ENCODE results near the gene OR5AK2. TPM values are rescaled to one million over a fixed set of nuclear protein-coding genes. Genes with fewer than 3 reads are reported as not detected.

Gene OR5AK2
- total and polyA plus RNA-seq, 4 experiments from 2014 or later, result not detected

DNA sequence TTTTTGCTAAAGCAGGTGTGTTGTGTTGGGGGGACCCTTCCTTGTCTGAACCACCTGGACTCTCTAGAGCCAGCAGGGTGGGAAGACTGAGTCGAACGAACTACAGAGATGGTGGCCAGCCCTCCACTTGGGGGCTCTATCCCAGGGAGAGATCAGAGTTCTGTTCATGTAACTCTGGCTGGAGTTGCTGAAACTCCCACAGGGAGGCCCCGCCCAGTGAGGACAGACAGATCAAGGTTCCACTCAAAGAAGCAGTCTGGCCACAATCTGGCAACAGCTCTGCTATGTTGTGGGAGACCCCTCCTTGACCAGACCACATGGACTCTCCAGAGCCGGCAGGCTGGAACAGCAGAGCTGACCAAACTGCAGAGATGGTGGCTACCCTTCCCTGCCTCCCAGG lies 20.2 kb upstream of the OR5AK2 start:
- H3K4me1 Mint-ChIP-seq, result no peaks in the 10 kb centered on the region
- Histone ChIP-seq H3K4me3 (ENCODE audit: low read length in 2 of 2) (no peak overlapping the region), H3K27me3 (ENCODE audit: insufficient read depth, low read length) (no peaks in the 10 kb centered on the region), H3K9me3 (ENCODE audit: control insufficient read depth in 1 of 2, low read length in 2 of 2) (no peaks in the 10 kb centered on the region), H3K4me1 (ENCODE audit: insufficient read depth, low read length) (no peaks in the 10 kb centered on the region), H3K27ac (ENCODE audit: low read depth, low read length) (no peak overlapping the region), H3K36me3 (ENCODE audit: insufficient read depth, low read length) (no peaks in the 10 kb centered on the region)
- ChIA-PET CTCF (ENCODE audit: partially characterized antibody) (no interaction called here), POLR2A (ENCODE audit: partially characterized antibody) (no interaction called here)
- H3K4me3 Mint-ChIP-seq, result no peak overlapping the region
- no peak for DNase-seq
- H3K27ac Mint-ChIP-seq, result no peak overlapping the region
- no peaks in the 10 kb centered on the region for H3K27me3 Mint-ChIP-seq
- intact Hi-C loops (cut with micrococcal nuclease), result no loop called here
- H3K36me3 Mint-ChIP-seq, result no peaks in the 10 kb centered on the region
- peaks cover 5 to 18% (median 10%) of the 10 kb centered on the region in 8 donors for H3K9me3 Mint-ChIP-seq

DNA sequence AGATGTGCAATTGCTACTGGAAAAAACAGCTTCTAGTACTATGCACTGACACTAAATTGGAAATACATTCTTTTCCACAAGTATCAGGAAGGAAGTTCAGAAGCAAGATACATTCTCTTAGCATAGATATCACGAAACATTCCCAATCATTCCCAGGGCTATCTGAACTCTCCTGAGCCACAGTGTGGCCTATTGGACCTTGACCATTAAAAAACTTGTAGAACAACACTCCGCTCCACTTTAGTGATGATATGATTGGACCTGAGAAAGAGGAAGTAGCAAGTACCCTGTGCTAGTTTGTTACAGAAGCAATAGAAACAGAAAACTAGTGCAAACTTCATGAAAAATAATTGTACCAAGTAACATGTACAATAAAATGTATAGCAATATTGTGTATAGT lies 11.4 kb upstream of the OR5AK2 start:
- Mint-ChIP-seq H3K27ac (no peak overlapping the region), H3K4me1 (no peaks in the 10 kb centered on the region), H3K27me3 (no peaks in the 10 kb centered on the region), H3K9me3 (peaks cover 0 to 5% (median 0%) of the 10 kb centered on the region in 8 donors), H3K4me3 (no peak overlapping the region), H3K36me3 (no peaks in the 10 kb centered on the region)
- Histone ChIP-seq H3K36me3 (ENCODE audit: insufficient read depth, low read length) (no peaks in the 10 kb centered on the region), H3K27me3 (ENCODE audit: insufficient read depth, low read length) (no peaks in the 10 kb centered on the region), H3K4me3 (ENCODE audit: low read length in 2 of 2) (no peak overlapping the region), H3K27ac (ENCODE audit: low read depth, low read length) (no peak overlapping the region), H3K9me3 (ENCODE audit: control insufficient read depth in 1 of 2, low read length in 2 of 2) (no peaks in the 10 kb centered on the region), H3K4me1 (ENCODE audit: insufficient read depth, low read length) (no peaks in the 10 kb centered on the region)
- DNase-seq, result no peak
- ChIA-PET CTCF (ENCODE audit: partially characterized antibody) (no interaction called here), POLR2A (ENCODE audit: partially characterized antibody) (no interaction called here)
- intact Hi-C loops (cut with micrococcal nuclease), result no loop called here

DNA sequence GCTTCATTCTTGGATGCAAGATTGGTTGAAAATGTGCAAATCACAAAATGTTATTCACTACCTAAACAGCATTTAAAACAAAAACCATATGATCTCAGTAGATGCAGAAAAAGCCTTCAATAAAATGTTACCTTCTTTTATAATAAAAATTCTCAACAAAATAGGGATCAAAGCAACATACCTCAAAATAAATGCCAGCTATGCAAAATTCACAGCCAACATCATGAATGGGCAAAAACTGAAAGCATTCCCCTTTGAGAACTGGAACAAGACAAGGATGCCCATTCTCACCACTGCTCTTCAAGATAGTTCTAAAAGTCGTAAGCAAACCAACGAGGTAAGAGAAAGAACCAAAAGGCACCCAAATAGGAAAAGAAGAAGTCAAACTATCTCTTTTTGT lies 2.0 kb downstream of the OR5AK2 start:
- H3K36me3 ChIP-seq (ENCODE audit: insufficient read depth, low read length), result no peaks in the 10 kb centered on the region
- no peaks in the 10 kb centered on the region for H3K27me3 ChIP-seq (ENCODE audit: insufficient read depth, low read length)
- intact Hi-C loops (cut with micrococcal nuclease), result no loop called here
- H3K9me3 ChIP-seq (ENCODE audit: control insufficient read depth in 1 of 2, low read length in 2 of 2), result peaks cover 0 to 3% of the 10 kb centered on the region in 2 donors
- Mint-ChIP-seq H3K4me1 (peaks cover 0 to 2% (median 0%) of the 10 kb centered on the region in 4 donors), H3K9me3 (peaks cover 0 to 38% (median 23%) of the 10 kb centered on the region in 8 donors), H3K27me3 (no peaks in the 10 kb centered on the region), H3K27ac (no peak overlapping the region), H3K36me3 (no peaks in the 10 kb centered on the region), H3K4me3 (no peak overlapping the region)
- no peaks in the 10 kb centered on the region for H3K4me1 ChIP-seq (ENCODE audit: insufficient read depth, low read length)
- ChIA-PET CTCF (ENCODE audit: partially characterized antibody) (no interaction called here), POLR2A (ENCODE audit: partially characterized antibody) (no interaction called here)
- DNase-seq, result no peak
- H3K27ac ChIP-seq (ENCODE audit: low read depth, low read length), result no peak overlapping the region
- no peak overlapping the region for H3K4me3 ChIP-seq (ENCODE audit: low read length in 2 of 2)

DNA sequence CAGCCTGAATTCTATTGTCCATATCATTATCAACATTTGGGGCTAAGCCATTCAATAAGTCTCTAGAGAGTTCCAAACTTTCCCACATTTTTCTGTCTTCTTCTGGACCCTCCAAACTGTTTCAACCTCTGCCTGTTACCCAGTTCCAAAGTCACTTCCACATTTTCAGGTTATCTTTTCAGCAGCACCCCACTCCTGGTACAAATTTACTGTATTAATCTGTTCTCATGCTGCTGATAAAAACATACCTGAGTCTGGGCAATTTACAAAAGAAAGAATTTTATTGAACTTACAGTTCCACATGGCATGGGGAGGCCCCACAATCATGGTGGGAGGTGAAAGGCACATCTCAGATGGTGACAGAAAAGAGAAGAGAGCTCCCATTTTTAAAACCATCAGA lies 5.8 kb downstream of the OR5AK2 start:
- no peaks in the 10 kb centered on the region for H3K27me3 Mint-ChIP-seq

DNA sequence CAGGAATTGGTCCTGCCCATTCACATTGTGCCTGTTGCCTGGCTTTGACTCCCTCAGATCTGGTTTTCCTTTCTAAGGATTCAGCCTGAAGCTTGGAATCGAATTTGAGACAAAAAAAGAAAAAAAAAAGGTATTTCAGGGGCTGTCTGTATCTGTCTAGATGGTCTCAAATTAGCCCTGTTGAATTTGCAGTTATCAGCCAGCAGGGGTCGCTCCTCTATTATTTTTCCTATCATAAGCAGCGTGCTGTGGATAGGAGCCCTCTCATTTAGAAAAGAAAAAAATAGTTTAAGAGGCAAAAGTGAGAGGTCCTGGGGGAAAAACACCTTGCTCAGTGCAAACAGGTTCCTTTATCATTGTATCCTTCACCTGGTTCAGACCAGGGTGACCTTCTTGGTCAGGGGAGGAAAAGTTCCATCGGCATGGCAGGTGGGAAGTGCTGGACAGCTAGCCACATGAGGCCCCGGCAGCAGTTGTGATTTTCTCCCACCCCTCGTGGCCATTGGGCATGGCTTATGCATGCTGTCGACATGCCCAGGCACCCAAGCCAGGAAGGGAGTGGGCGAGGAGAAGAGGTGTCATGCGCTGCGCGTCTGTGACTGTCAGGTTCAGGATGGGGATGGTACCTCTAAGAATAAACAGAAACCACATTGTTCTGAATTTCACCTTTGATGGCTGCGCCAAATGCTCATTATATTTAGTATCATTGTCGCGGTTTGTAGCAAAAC lies 13.1 kb downstream of the OR5AK2 start:
- H3K9me3 ChIP-seq (ENCODE audit: control insufficient read depth in 1 of 2, low read length in 2 of 2), result peaks cover 0 to 4% of the 10 kb centered on the region in 2 donors
- no peak overlapping the region for H3K4me3 ChIP-seq (ENCODE audit: low read length in 2 of 2)
- peaks cover 0 to 17% (median 9%) of the 10 kb centered on the region in 8 donors for H3K9me3 Mint-ChIP-seq
- H3K4me3 Mint-ChIP-seq, result no peak overlapping the region
- H3K27me3 Mint-ChIP-seq, result no peaks in the 10 kb centered on the region
- no peak overlapping the region for H3K27ac Mint-ChIP-seq
- intact Hi-C loops (cut with micrococcal nuclease), result no loop called here
- ChIA-PET CTCF (ENCODE audit: partially characterized antibody) (no interaction called here), POLR2A (ENCODE audit: partially characterized antibody) (no interaction called here)
- no peaks in the 10 kb centered on the region for H3K27me3 ChIP-seq (ENCODE audit: insufficient read depth, low read length)
- H3K4me1 ChIP-seq (ENCODE audit: insufficient read depth, low read length), result no peaks in the 10 kb centered on the region
- no peaks in the 10 kb centered on the region for H3K36me3 Mint-ChIP-seq
- H3K4me1 Mint-ChIP-seq, result no peaks in the 10 kb centered on the region
- no peak for DNase-seq
- H3K36me3 ChIP-seq (ENCODE audit: insufficient read depth, low read length), result no peaks in the 10 kb centered on the region
- no peak overlapping the region for H3K27ac ChIP-seq (ENCODE audit: low read depth, low read length)

More for the DNA sequence above, 5.8 kb downstream of the OR5AK2 start:
- H3K4me1 ChIP-seq (ENCODE audit: insufficient read depth, low read length), result no peaks in the 10 kb centered on the region
- no peak for DNase-seq
- intact Hi-C loops (cut with micrococcal nuclease), result no loop called here
- no peak overlapping the region for H3K27ac ChIP-seq (ENCODE audit: low read depth, low read length)
- no peaks in the 10 kb centered on the region for H3K27me3 ChIP-seq (ENCODE audit: insufficient read depth, low read length)
- Mint-ChIP-seq H3K36me3 (no peaks in the 10 kb centered on the region), H3K9me3 (peaks cover 0 to 50% (median 30%) of the 10 kb centered on the region in 8 donors), H3K27ac (no peak overlapping the region), H3K4me3 (no peak overlapping the region), H3K4me1 (peaks cover 0 to 2% (median 0%) of the 10 kb centered on the region in 4 donors)
- H3K36me3 ChIP-seq (ENCODE audit: insufficient read depth, low read length), result no peaks in the 10 kb centered on the region
- H3K9me3 ChIP-seq (ENCODE audit: control insufficient read depth in 1 of 2, low read length in 2 of 2), result peaks cover 0 to 3% of the 10 kb centered on the region in 2 donors
- ChIA-PET POLR2A (ENCODE audit: partially characterized antibody) (no interaction called here), CTCF (ENCODE audit: partially characterized antibody) (no interaction called here)
- H3K4me3 ChIP-seq (ENCODE audit: low read length in 2 of 2), result no peak overlapping the region

DNA sequence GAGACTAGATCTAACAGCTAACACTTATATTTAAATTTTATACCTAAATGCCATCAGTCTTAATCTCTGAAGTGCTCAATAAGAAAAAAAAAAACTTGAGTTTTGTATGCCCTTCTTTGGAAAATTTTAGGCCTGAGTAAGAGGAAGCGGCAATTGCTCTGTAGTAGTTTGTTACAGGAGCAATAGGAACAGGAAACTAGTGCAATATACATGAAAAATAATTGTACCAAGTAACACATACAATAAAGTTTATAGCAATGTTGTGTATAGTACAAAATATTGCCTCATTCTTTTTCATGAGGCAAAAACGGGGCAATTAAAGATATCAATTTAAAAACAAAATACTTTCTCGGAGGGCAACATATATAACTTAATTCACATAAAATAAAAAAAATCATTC lies 19.7 kb downstream of the OR5AK2 start:
- Histone ChIP-seq H3K4me3 (ENCODE audit: low read length in 2 of 2) (no peak overlapping the region), H3K27ac (ENCODE audit: low read depth, low read length) (no peak overlapping the region), H3K27me3 (ENCODE audit: insufficient read depth, low read length) (no peaks in the 10 kb centered on the region), H3K9me3 (ENCODE audit: control insufficient read depth in 1 of 2, low read length in 2 of 2) (no peaks in the 10 kb centered on the region), H3K4me1 (ENCODE audit: insufficient read depth, low read length) (no peaks in the 10 kb centered on the region), H3K36me3 (ENCODE audit: insufficient read depth, low read length) (no peaks in the 10 kb centered on the region)
- Mint-ChIP-seq H3K4me3 (no peak overlapping the region), H3K4me1 (no peaks in the 10 kb centered on the region), H3K36me3 (no peaks in the 10 kb centered on the region), H3K27me3 (no peaks in the 10 kb centered on the region), H3K27ac (no peak overlapping the region), H3K9me3 (peaks cover 0 to 7% (median under 1%) of the 10 kb centered on the region in 8 donors)
- DNase-seq, result no peak
- intact Hi-C loops (cut with micrococcal nuclease), result no loop called here
- CTCF ChIA-PET (ENCODE audit: partially characterized antibody), result no interaction called here
- POLR2A ChIA-PET (ENCODE audit: partially characterized antibody), result no interaction called here

DNA sequence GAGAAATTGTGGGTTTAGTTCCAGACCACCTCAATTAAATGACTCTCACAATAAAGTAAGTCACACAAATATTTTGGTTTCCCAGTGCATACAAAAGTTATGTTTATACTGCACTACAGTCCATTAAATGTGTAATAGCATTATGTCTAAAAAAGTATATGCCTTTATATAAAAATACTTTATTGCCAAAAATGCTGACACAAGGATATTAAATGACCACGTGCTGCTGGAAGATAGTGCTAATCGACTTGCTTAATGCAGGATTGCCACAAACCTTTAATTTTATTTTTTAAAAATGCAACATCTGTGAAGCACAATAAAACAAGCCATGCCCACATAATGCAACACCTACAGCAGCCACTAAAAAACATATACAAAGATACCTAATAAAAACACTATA lies 27.0 kb downstream of the OR5AK2 start:
- no peaks in the 10 kb centered on the region for H3K27me3 ChIP-seq (ENCODE audit: insufficient read depth, low read length)
- ChIA-PET CTCF (ENCODE audit: partially characterized antibody) (no interaction called here), POLR2A (ENCODE audit: partially characterized antibody) (no interaction called here)
- no peak overlapping the region for H3K4me3 ChIP-seq (ENCODE audit: low read length in 2 of 2)
- DNase-seq, result no peak
- intact Hi-C loops (cut with micrococcal nuclease), result no loop called here
- Mint-ChIP-seq H3K9me3 (peaks cover 0 to 13% (median 1%) of the 10 kb centered on the region in 8 donors), H3K4me3 (no peak overlapping the region), H3K27me3 (no peaks in the 10 kb centered on the region), H3K4me1 (no peaks in the 10 kb centered on the region), H3K36me3 (no peaks in the 10 kb centered on the region), H3K27ac (no peak overlapping the region)
- no peaks in the 10 kb centered on the region for H3K4me1 ChIP-seq (ENCODE audit: insufficient read depth, low read length)
- no peaks in the 10 kb centered on the region for H3K36me3 ChIP-seq (ENCODE audit: insufficient read depth, low read length)
- no peak overlapping the region for H3K27ac ChIP-seq (ENCODE audit: low read depth, low read length)
- no peaks in the 10 kb centered on the region for H3K9me3 ChIP-seq (ENCODE audit: control insufficient read depth in 1 of 2, low read length in 2 of 2)
